K562 (cell line): ENCODE data around the gene KRT8. TPM values are rescaled to one million over a fixed set of nuclear protein-coding genes. Genes with fewer than 3 reads are reported as not detected.

Experiments used
- polyA plus RNA-seq, 8 experiments: library from polyadenylated mRNA; depleted of rRNA in 4 of 8; stranded (reverse) in 5 of 8; unstranded in 3 of 8; fragments of >200 nt; fragmentation: Nextera tagmentation in 2 of 8; fragmentation: Illumina TruSeq in 1 of 8; extraction: Ambion mirVana in 2 of 8; extraction: Trizol in 1 of 8; gene quantifications; 2 replicates each; pipeline versions ENCODE4 v1.2.1 to v1.2.3, GENCODE V29; 2011 to 2014; ENCODE audit warnings: inconsistent platforms in 1 of 8, missing spikeins in 1 of 8
- total RNA-seq, 7 experiments: library from RNA; depleted of rRNA in 6 of 7; stranded (reverse); fragments of >200 nt in 6 of 7; fragmentation: Illumina TruSeq in 2 of 7; extraction: Trizol in 2 of 7; gene quantifications; 2 replicates each; pipeline versions ENCODE4 v1.2.1 to v1.2.3, GENCODE V29; 2011 to 2021; ENCODE audit warnings: low replicate concordance in 1 of 7
- TF ChIP-seq, protein P1 (sequence below): fragments of 200-600 bp; sonication (generic); IDR thresholded peaks from one replicate; pipeline ENCODE4 v1.6.1; 2012; ENCODE audit warnings: mild to moderate bottlenecking, low read depth, low read length, inconsistent platforms

The KRT8 gene
- total and polyA plus RNA-seq, 9 of the 15 experiments (the other 6 are each of a cell fraction or from before 2014, with no cell fraction given), result 41.5 to 661 (median 260) TPM

DNA sequence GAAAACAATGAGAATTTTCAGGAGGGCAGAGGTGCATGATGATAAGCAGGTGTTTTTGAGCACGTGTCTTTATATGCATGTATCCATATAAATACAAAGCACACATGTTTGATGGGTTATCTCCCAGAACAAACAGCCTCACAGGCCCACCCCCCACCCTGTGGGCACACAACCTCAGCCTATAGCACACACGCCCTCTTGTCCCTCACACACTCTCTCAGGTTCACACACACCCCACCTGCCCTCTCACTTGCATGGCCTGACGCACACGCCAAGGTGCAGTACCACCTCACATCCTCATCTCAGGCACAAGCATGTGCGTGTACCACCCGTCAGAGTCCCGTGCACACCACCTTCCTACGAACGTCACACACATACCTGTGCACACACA lies 8.6 kb upstream of the KRT8 start (continued):
- TF ChIP-seq, protein P1, sequence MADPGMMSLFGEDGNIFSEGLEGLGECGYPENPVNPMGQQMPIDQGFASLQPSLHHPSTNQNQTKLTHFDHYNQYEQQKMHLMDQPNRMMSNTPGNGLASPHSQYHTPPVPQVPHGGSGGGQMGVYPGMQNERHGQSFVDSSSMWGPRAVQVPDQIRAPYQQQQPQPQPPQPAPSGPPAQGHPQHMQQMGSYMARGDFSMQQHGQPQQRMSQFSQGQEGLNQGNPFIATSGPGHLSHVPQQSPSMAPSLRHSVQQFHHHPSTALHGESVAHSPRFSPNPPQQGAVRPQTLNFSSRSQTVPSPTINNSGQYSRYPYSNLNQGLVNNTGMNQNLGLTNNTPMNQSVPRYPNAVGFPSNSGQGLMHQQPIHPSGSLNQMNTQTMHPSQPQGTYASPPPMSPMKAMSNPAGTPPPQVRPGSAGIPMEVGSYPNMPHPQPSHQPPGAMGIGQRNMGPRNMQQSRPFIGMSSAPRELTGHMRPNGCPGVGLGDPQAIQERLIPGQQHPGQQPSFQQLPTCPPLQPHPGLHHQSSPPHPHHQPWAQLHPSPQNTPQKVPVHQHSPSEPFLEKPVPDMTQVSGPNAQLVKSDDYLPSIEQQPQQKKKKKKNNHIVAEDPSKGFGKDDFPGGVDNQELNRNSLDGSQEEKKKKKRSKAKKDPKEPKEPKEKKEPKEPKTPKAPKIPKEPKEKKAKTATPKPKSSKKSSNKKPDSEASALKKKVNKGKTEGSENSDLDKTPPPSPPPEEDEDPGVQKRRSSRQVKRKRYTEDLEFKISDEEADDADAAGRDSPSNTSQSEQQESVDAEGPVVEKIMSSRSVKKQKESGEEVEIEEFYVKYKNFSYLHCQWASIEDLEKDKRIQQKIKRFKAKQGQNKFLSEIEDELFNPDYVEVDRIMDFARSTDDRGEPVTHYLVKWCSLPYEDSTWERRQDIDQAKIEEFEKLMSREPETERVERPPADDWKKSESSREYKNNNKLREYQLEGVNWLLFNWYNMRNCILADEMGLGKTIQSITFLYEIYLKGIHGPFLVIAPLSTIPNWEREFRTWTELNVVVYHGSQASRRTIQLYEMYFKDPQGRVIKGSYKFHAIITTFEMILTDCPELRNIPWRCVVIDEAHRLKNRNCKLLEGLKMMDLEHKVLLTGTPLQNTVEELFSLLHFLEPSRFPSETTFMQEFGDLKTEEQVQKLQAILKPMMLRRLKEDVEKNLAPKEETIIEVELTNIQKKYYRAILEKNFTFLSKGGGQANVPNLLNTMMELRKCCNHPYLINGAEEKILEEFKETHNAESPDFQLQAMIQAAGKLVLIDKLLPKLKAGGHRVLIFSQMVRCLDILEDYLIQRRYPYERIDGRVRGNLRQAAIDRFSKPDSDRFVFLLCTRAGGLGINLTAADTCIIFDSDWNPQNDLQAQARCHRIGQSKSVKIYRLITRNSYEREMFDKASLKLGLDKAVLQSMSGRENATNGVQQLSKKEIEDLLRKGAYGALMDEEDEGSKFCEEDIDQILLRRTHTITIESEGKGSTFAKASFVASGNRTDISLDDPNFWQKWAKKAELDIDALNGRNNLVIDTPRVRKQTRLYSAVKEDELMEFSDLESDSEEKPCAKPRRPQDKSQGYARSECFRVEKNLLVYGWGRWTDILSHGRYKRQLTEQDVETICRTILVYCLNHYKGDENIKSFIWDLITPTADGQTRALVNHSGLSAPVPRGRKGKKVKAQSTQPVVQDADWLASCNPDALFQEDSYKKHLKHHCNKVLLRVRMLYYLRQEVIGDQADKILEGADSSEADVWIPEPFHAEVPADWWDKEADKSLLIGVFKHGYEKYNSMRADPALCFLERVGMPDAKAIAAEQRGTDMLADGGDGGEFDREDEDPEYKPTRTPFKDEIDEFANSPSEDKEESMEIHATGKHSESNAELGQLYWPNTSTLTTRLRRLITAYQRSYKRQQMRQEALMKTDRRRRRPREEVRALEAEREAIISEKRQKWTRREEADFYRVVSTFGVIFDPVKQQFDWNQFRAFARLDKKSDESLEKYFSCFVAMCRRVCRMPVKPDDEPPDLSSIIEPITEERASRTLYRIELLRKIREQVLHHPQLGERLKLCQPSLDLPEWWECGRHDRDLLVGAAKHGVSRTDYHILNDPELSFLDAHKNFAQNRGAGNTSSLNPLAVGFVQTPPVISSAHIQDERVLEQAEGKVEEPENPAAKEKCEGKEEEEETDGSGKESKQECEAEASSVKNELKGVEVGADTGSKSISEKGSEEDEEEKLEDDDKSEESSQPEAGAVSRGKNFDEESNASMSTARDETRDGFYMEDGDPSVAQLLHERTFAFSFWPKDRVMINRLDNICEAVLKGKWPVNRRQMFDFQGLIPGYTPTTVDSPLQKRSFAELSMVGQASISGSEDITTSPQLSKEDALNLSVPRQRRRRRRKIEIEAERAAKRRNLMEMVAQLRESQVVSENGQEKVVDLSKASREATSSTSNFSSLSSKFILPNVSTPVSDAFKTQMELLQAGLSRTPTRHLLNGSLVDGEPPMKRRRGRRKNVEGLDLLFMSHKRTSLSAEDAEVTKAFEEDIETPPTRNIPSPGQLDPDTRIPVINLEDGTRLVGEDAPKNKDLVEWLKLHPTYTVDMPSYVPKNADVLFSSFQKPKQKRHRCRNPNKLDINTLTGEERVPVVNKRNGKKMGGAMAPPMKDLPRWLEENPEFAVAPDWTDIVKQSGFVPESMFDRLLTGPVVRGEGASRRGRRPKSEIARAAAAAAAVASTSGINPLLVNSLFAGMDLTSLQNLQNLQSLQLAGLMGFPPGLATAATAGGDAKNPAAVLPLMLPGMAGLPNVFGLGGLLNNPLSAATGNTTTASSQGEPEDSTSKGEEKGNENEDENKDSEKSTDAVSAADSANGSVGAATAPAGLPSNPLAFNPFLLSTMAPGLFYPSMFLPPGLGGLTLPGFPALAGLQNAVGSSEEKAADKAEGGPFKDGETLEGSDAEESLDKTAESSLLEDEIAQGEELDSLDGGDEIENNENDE, result no peak
